ENCODE results near the gene CD274.

Gene CD274

DNA sequence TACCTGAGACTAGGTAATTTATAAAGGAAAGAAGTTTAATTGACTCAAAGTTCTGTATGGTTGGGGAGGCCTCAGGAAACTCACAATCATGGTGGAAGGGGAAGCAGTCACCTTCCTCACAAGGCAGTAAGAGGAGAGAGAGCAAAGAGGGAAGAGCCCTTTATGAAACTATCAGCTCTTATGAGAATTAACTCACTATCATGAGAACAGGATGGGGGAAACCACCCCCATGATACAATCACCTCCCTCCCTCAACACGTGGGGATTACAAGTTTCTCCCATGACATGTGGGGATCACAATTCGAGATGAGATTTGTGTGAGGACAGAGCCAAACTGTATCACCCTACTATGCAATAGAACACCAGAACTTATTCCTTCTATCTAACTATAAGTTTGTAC lies 27.9 kb downstream of the CD274 start:
- TF ChIP-seq, protein P1, sequence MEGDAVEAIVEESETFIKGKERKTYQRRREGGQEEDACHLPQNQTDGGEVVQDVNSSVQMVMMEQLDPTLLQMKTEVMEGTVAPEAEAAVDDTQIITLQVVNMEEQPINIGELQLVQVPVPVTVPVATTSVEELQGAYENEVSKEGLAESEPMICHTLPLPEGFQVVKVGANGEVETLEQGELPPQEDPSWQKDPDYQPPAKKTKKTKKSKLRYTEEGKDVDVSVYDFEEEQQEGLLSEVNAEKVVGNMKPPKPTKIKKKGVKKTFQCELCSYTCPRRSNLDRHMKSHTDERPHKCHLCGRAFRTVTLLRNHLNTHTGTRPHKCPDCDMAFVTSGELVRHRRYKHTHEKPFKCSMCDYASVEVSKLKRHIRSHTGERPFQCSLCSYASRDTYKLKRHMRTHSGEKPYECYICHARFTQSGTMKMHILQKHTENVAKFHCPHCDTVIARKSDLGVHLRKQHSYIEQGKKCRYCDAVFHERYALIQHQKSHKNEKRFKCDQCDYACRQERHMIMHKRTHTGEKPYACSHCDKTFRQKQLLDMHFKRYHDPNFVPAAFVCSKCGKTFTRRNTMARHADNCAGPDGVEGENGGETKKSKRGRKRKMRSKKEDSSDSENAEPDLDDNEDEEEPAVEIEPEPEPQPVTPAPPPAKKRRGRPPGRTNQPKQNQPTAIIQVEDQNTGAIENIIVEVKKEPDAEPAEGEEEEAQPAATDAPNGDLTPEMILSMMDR (IDR thresholded peaks at IDR 0.05; ENCODE audit: low read depth, low read length): no peak
- DNase-seq (ENCODE audit: extremely low read depth, low read depth): no peak

- TF ChIP-seq, protein P1 (IDR thresholded peaks at IDR 0.05; ENCODE audit: low read depth, low read length): no peak
- no peak for DNase-seq (ENCODE audit: extremely low read depth, low read depth)
Observed at GRCh38 chr9:5479994-5480694, 29.8 kb downstream of the CD274 start.

DNA sequence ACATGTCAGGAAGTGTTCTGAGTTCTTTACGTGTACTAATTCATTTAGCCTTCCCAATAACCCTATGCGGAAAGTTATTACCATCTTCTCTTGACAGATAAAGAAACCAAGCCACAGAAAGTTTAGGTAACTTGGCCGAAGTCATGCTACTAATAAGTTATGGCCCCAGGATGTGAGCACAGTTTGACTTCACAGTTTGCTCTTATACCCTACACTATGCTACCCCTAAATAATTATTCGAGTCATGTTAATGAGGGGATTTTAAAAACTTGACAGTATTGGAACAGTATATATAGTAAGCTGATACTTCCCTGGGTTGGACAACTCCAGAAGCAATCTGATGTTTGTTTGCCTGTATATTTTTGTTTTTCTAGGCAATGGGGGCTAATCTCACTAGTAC lies 30.6 kb downstream of the CD274 start:
- TF ChIP-seq, protein P1 (IDR thresholded peaks at IDR 0.05; ENCODE audit: low read depth, low read length): no peak
- no peak for DNase-seq (ENCODE audit: extremely low read depth, low read depth)

- TF ChIP-seq, protein P1 (IDR thresholded peaks at IDR 0.05; ENCODE audit: low read depth, low read length): no peak; the same call in none of the 2 replicates
- DNase-seq (ENCODE audit: extremely low read depth, low read depth): no peak
Observed at GRCh38 chr9:5481322-5482040, 31.1 kb downstream of the CD274 start.

DNA sequence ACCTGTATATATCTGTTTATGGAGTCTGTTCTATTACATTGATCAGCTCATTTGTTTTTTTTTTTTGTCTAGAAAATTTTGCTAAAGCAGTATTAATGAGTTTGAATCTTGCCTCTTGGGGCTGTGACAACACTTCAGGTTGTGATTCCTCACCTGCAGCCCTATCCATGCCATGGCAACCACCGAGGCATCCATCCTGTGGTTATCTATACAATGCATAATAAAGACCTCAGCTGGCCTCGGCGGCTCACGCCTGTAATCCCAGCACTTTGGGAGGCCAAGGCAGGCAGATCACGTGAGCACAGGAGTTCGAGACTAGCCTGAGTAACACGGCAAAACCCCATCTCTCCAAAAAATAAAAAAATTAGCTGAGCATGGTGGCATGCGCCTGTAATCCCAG lies 31.9 kb downstream of the CD274 start:
- TF ChIP-seq, protein P1 (IDR thresholded peaks at IDR 0.05; ENCODE audit: low read depth, low read length): no peak
- no peak for DNase-seq (ENCODE audit: extremely low read depth, low read depth)

GRCh38 chr9:5483306-5483705 lies 33.0 kb downstream of the CD274 start:
- DNase-seq (ENCODE audit: extremely low read depth, low read depth): no peak
- TF ChIP-seq, protein P1 (IDR thresholded peaks at IDR 0.05; ENCODE audit: low read depth, low read length): no peak

- TF ChIP-seq, protein P1 (IDR thresholded peaks at IDR 0.05; ENCODE audit: low read depth, low read length): no peak
- DNase-seq (ENCODE audit: extremely low read depth, low read depth): no peak
Observed at GRCh38 chr9:5485378-5486085, 35.2 kb downstream of the CD274 start.
